PC-9 (cell line): ENCODE measurements around the gene UNC5B. TPM values are rescaled to one million over a fixed set of nuclear protein-coding genes. Genes with fewer than 3 reads are reported as not detected.

ENCODE experiments used
- BruUV-seq: library from RNA; stranded (reverse); fragments of 400-500 nt; replicated peaks from 2 replicates; lab custom pipeline; 2021; lab: Mats Ljungman, UMichigan
- CTCF ChIA-PET: fragments of 300-600 bp; sonication (Branson Sonifier 250); formaldehyde crosslinking; loops from one replicate; lab custom pipeline; 2022; ENCODE audit warnings: antibody characterized with exemption; lab: Charles Lee
- POLR2A ChIA-PET: fragments of 300-600 bp; sonication (Branson Sonifier 250); formaldehyde crosslinking; loops from one replicate; lab custom pipeline; 2022; ENCODE audit warnings: antibody characterized with exemption; ENCODE audit not compliant: unreplicated experiment; lab: Charles Lee
- DNase-seq, 2 experiments: peaks; one replicate each; pipeline versions ENCODE4 v3.0.0 to v3.0.0-alpha.2; 2015 to 2022; ENCODE audit warnings: mixed read lengths in 1 of 2
- H2AFZ ChIP-seq: fragments of 200-600 bp; sonication (generic); 2 replicates; pipeline ENCODE4 v1.8.1; 2017; ENCODE audit warnings: antibody characterized with exemption
- H3F3A ChIP-seq: fragments of 200-600 bp; sonication (generic); 2 replicates; pipeline ENCODE4 v1.8.1; 2017; ENCODE audit warnings: antibody characterized with exemption, mild to moderate bottlenecking, low read depth; ENCODE audit not compliant: insufficient read depth
- H3K27ac ChIP-seq: fragments of 200-600 bp; sonication (generic); 2 replicates; pipeline ENCODE4 v1.6.1; 2016; ENCODE audit warnings: mixed run types
- H3K27me3 ChIP-seq: fragments of 200-600 bp; sonication (generic); 2 replicates; pipeline ENCODE4 v1.6.1; 2016; ENCODE audit warnings: low read depth, mixed run types; ENCODE audit not compliant: insufficient read depth
- H3K36me3 ChIP-seq: fragments of 200-600 bp; sonication (generic); 2 replicates; pipeline ENCODE4 v1.6.1; 2016; ENCODE audit warnings: low read depth, mixed run types
- H3K4me1 ChIP-seq: fragments of 200-600 bp; sonication (generic); replicated peaks from 2 replicates; pipeline ENCODE4 v1.6.1; 2016; ENCODE audit warnings: mixed run types; ENCODE audit not compliant: insufficient read depth
- H3K4me2 ChIP-seq: fragments of 200-600 bp; sonication (generic); 2 replicates; pipeline ENCODE4 v1.6.1; 2017; ENCODE audit warnings: mixed run types
- H3K4me3 ChIP-seq: fragments of 200-600 bp; sonication (generic); 2 replicates; pipeline ENCODE4 v1.6.1; 2016; ENCODE audit warnings: mixed run types
- H3K79me2 ChIP-seq: fragments of 200-600 bp; sonication (generic); 2 replicates; pipeline ENCODE4 v1.6.1; 2017; ENCODE audit warnings: low read depth, mixed run types
- H3K9me2 ChIP-seq: fragments of 200-600 bp; sonication (generic); 2 replicates; pipeline ENCODE4 v1.8.1; 2017; ENCODE audit warnings: mild to moderate bottlenecking; ENCODE audit not compliant: insufficient read depth
- H3K9me3 ChIP-seq: fragments of 200-600 bp; sonication (generic); 2 replicates; pipeline ENCODE4 v1.8.1; 2016; ENCODE audit warnings: low read depth; ENCODE audit not compliant: insufficient read depth
- H4K20me1 ChIP-seq: fragments of 200-600 bp; sonication (generic); 2 replicates; pipeline ENCODE4 v1.8.1; 2017; ENCODE audit not compliant: insufficient read depth
- EZH2 ChIP-seq: fragments of 200-600 bp; sonication (generic); IDR thresholded peaks from 2 replicates; pipeline ENCODE4 v1.8.0; 2017; ENCODE audit warnings: antibody characterized with exemption, low read depth
- intact Hi-C: fragments of 100-400 bp; cut with micrococcal nuclease; formaldehyde crosslinking; loops from one replicate; pipeline ENCODE4 v1.10.0; 2022; ENCODE audit not compliant: unreplicated experiment
- total RNA-seq: library from RNA; stranded (reverse); gene quantifications from 2 replicates; pipeline ENCODE4 v1.2.3, GENCODE V29; 2021
- TF ChIP-seq, protein P1 (sequence below): fragments of 200-600 bp; sonication (generic); conservative IDR thresholded peaks from 2 replicates; pipeline ENCODE4 v1.6.1; 2017; ENCODE audit warnings: mixed run types, antibody characterized with exemption, mild to moderate bottlenecking, moderate library complexity

Gene UNC5B
- total RNA-seq, 1 experiment from 2014 or later, result 1.7 TPM

- no peak overlapping the region for H3K4me2 ChIP-seq
- ChIA-PET POLR2A (no interaction called here), CTCF (no interaction called here)
- BruUV-seq, result no TSS peak
- H3K27ac ChIP-seq, result no peak overlapping the region
- no peaks in the 10 kb centered on the region for H3K79me2 ChIP-seq
- no peaks in the 10 kb centered on the region for H4K20me1 ChIP-seq
- no peak for TF ChIP-seq EZH2
- TF ChIP-seq, protein P1, sequence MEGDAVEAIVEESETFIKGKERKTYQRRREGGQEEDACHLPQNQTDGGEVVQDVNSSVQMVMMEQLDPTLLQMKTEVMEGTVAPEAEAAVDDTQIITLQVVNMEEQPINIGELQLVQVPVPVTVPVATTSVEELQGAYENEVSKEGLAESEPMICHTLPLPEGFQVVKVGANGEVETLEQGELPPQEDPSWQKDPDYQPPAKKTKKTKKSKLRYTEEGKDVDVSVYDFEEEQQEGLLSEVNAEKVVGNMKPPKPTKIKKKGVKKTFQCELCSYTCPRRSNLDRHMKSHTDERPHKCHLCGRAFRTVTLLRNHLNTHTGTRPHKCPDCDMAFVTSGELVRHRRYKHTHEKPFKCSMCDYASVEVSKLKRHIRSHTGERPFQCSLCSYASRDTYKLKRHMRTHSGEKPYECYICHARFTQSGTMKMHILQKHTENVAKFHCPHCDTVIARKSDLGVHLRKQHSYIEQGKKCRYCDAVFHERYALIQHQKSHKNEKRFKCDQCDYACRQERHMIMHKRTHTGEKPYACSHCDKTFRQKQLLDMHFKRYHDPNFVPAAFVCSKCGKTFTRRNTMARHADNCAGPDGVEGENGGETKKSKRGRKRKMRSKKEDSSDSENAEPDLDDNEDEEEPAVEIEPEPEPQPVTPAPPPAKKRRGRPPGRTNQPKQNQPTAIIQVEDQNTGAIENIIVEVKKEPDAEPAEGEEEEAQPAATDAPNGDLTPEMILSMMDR, result no peak
- H2AFZ ChIP-seq, result no peak overlapping the region
- no peaks in the 10 kb centered on the region for H3K27me3 ChIP-seq
- no peak for DNase-seq
- H3F3A ChIP-seq, result no peaks in the 10 kb centered on the region
- no peaks in the 10 kb centered on the region for H3K9me3 ChIP-seq
- H3K36me3 ChIP-seq, result no peaks in the 10 kb centered on the region
- intact Hi-C loops, result no loop called here
- H3K9me2 ChIP-seq, result no peaks in the 10 kb centered on the region
- no peak overlapping the region for H3K4me3 ChIP-seq
- no peaks in the 10 kb centered on the region for H3K4me1 ChIP-seq
Observed at GRCh38 chr10:71231206-71231605, 18.8 kb downstream of the UNC5B start.

DNA sequence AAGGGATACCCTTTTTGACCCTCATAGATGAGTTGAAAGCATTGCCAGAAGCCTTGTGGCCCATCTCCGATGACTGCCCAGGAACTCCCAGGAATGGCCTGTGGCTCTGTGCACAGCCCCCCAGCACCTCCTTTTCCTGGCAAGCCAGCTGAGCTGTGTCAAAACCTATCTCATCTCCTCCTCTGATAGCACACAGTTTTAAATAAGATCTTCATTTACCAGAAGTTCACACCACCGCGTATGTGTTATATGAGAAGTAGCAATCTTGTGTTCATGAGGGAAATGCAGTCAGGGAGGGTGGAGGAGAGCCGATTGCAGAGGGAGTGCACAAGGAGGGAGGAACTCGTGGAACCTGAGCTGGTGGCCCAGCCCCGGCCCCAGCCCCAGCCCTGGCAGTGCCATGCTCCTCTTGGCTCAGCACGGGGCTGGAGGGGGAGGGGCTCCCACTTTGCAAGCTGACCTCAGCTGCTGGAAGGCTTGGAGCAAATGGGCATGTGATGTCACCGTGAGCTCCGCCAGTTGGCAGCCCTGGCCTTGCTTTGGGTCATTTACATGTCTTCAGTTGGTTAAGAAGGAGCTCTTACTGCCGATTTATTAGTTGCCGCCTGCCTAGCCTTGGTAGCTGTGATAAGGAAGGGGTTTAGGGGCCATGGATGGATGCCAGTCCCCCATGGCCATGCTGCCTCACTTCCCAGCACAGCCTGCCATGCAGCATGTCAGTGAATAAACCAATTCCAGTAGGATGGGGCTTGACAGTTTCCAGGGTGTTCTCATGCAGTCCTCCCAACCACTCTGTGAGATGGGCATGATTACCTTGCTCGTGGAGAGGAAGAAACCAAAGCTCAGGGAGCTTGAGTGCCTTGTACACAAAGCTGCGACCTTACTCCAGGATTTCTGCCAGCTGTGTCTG lies 20.0 kb downstream of the UNC5B start:
- Histone ChIP-seq H2AFZ (no peak overlapping the region), H3K27ac (no peak overlapping the region), H3K4me3 (no peak overlapping the region), H3K27me3 (no peaks in the 10 kb centered on the region), H3K4me1 (no peaks in the 10 kb centered on the region), H3K79me2 (no peaks in the 10 kb centered on the region), H3F3A (no peaks in the 10 kb centered on the region), H3K9me2 (no peaks in the 10 kb centered on the region), H3K36me3 (no peaks in the 10 kb centered on the region), H4K20me1 (no peaks in the 10 kb centered on the region), H3K4me2 (no peak overlapping the region), H3K9me3 (no peaks in the 10 kb centered on the region)
- BruUV-seq, result no TSS peak
- intact Hi-C loops, result no loop called here
- ChIA-PET POLR2A (no interaction called here), CTCF (interaction anchor here (0.5 to 0.6 kb wide), 2 partner anchors 17 to 331 kb away, joined by 4 to 5 read pairs; no protein-coding TSS in a partner anchor)
- peak in 1 of 2 experiments; percentile 47 for DNase-seq
- no peak for TF ChIP-seq EZH2
- TF ChIP-seq, protein P1, result no peak

- Histone ChIP-seq H3K9me2 (no peaks in the 10 kb centered on the region), H4K20me1 (no peaks in the 10 kb centered on the region), H3K9me3 (no peaks in the 10 kb centered on the region), H3K27me3 (no peaks in the 10 kb centered on the region), H2AFZ (no peak overlapping the region), H3K4me3 (no peak overlapping the region), H3K4me2 (no peak overlapping the region), H3K4me1 (no peaks in the 10 kb centered on the region), H3K79me2 (no peaks in the 10 kb centered on the region), H3K27ac (no peak overlapping the region), H3K36me3 (no peaks in the 10 kb centered on the region), H3F3A (no peaks in the 10 kb centered on the region)
- no peak for TF ChIP-seq EZH2
- TF ChIP-seq, protein P1, result no peak
- no peak for DNase-seq
- intact Hi-C loops, result no loop called here
- ChIA-PET POLR2A (no interaction called here), CTCF (no interaction called here)
- no TSS peak for BruUV-seq
Observed at GRCh38 chr10:71233482-71233892, 21.1 kb downstream of the UNC5B start.
